Cortex of kidney (tissue), 1 donor: ENCODE data around the gene RTTN.
A peak's percentile ranks its signal among the peaks of the same experiment; 100 is the strongest.
"Not testable (repeated sequence)": the region's sequence is repeated elsewhere in the genome, so short reads cannot be mapped to it uniquely, and the experiment has no call there.

ENCODE experiments used
- DNase-seq: peaks from one replicate; lab custom pipeline; 2025; lab: John Stamatoyannopoulos, UW

Gene RTTN, protein sequence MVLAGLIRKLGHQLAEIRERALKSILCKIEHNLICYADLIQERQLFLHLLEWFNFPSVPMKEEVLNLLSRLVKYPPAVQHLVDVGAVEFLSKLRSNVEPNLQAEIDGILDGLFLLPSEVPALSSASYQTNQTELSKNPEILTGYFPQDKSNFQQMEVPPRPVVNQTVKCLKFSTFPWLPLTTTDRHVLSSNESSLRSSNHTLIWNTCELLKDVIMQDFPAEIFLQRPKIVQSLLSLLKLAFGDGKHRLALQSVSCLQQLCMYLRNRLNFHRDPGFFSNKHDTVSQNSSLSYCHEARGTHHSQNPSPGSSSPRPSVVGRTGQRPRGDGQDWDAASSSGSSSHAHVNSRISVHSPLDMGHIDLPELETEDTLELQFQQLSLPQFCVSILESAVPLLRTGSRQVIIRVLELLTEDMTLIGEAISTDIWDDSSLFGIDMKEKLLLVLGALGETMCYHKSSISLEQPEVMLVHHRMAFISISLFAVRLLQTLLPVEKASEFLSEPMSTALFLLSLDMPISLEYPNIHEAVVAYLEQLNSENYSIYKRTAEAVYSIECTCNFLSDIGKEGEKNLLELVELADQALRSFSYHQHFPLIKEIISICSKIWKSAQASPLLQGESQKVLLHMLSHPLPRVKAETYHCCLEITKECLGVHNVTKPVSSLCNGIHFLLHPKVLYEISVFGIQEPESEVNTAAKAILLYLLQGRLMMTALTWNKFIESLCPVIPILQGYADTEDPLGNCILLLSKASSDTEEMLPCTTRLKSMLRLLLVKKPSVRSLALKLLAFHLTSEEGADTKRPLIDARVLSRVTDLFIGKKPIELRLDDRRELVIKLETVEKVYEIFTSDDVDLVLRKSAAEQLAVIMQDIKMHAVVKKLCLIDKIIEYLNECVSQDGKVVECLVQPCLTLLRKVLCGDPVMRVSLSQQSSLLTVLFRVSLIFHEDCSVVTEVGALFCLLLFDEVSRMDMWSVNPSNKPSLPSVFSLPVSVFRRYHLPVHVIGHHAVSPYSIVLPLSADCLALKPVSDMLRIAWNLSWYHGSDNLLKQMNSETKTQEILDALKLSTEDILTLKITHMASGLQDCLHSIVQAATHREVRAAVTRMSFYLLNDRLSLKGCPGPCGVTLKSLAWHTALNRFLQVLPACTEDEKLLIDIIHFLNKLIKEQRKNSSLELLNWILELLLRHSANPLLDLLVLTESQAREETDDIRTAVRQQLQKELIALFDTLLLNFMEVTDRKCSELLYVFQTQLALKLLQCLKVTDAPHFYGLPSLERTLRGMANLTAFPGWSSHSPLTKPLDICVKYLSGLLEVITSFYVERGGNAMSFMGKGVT (N-terminal part only)

DNA sequence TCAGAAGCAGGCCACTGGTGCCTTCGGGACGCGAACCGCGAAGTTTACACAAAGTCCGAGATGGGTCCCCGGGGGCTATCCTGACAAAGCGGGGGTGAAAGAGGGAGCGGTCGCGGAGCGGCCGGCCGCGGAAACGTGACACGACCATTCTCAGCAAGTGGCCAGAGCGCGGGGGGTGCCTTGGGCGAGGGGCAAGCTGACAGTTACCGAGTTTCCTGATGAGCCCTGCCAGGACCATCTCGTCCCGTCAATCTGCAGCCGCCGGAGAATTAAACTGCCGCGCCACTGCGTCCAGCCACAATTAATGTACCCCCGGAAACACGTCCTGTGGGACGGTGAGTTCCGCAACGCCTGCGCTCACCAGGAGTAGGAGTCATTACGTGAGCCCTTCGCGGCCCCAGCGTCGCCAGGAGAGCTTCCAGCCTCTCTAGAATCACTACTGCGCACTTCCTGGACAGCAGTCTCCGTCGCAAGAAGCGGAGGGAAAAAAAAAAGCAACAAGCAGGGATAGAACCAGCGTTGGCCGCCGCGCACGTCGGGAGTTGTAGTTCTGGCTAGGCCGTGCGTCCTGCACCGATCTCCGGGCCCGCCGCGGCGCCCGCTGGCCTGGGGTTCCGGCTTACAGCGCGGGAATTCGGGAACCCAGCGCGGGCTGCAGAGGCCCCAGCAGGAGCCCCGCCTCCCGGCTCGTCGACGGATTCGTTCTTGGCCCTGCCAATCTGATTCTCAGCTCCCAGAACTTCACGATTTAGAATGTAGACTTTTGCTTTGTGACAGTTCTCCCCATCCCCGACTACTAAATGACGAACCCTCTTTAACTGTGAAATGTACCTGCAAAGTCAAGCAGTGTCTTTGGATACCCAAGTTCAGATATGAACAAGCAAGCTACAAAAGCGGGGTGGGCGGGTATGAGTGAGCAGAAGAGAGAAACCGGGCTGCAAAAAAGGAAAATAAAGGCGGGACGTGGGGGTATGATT is at the start of gene RTTN:
RTTN (minus strand) TSS at position 267 of the 977 bp plus-strand sequence; CDS start at position 238, 29 bp downstream.
- peak; percentile 95 for DNase-seq

DNA sequence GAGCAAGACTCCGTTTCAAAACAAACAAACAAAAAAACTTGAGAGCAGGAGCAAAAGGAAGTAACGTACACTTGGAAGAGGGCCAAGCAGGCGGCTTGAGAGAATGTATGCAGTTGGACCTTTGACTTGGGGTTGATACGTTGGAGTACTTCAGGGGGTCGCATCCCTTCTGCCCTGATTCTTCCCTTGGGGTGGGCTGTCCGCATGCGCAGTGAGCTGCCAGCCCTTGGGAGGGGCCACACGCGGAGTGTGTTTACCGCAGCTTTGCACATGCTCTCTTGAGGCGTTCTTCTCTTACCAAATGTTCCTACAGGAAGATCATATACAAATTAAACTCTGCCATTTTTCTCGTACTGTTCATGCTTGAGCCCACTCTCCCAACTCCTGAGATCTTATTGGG is 45.3 kb upstream of the RTTN start:
- DNase-seq = no peak

DNA sequence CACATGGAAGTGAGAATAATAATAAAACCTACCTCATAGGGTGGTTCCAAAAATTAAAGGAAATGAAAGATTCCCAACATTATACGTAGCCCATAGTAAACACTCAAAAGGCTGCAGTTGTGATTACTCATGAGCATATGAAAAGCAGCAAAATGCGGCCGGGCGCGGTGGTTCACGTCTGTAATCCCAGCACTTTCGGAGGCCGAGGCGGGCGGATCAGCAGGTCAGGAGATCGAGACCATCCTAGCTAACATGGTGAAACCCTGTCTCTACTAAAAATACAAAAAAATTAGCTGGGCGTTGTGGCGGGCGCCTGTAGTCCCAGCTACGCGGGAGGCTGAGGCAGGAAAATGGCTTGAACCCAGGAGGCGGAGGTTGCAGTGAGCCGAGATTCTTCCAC is 44.4 kb upstream of the RTTN start:
- not testable (repeated sequence) for DNase-seq

- DNase-seq = no peak
These were observed 43.6 kb upstream of the RTTN start for GRCh38 chr18:70249118-70249517.

GRCh38 chr18:70246061-70246466 is 40.6 kb upstream of the RTTN start:
- no peak for DNase-seq

- DNase-seq = no peak
These were observed 37.8 kb upstream of the RTTN start for GRCh38 chr18:70243131-70243929.

GRCh38 chr18:70236921-70237320 is 31.4 kb upstream of the RTTN start:
- DNase-seq = not testable (repeated sequence)

- no peak for DNase-seq
These were observed 30.0 kb upstream of the RTTN start for GRCh38 chr18:70235478-70235877.

DNA sequence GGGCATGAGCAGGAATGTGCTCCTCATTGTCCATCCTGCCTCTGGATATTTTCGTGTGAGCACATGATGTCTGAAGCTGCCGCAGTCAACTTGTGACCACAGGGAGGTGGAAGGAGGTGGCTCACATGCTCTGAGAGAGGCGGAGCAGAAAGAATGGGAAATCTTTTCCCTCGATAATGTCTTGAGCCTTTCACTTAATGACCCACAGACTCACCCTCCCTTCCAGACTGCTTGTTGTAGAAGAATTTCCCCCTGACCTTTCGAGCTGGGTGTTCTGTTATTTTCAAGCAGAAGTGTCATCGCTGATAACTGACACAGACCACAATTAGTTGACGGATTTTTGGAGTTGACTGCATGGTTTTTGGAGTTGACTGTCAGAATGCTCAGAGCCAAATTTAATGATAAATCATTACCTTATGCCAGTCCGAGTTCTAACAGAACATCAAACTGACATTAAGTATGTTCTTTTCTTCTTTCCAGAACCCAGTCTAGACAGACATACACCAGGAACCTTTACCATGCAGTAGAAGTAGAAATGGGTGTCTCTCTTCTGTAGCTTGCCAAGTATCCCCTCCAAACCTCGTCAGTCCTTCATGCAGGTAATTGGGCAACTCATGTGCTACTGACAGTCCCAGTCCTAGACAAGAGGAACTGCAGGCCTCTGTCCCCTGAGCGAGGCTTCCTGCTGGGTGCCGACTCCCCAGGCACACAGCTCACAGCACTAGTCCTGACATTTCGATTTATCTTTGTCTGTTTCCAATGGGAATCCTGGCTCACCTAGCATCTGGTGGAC is 29.4 kb upstream of the RTTN start:
- no peak for DNase-seq

- DNase-seq = no peak
These were observed 28.5 kb upstream of the RTTN start for GRCh38 chr18:70233974-70234373.

GRCh38 chr18:70232261-70232660 is 26.8 kb upstream of the RTTN start:
- no peak for DNase-seq

DNA sequence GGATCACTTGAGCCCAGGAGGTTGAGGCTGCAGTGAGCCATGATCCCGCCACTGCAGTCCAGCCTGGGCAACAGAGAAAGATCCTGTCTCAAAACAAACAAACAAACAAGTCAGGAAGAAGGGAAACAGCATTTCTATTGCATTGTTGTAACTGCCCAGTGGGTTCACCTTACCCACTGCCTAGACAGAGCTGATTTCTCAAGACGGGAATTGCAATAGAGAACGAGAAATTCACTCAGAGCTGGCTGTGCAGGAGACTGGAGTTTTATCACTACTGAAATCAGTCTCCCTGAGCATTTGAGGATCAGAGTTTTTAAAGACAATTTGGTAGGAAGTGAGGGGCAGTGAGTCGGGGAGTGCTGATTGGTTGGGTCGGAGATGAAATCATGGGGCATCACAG is 24.2 kb upstream of the RTTN start:
- no peak for DNase-seq

DNA sequence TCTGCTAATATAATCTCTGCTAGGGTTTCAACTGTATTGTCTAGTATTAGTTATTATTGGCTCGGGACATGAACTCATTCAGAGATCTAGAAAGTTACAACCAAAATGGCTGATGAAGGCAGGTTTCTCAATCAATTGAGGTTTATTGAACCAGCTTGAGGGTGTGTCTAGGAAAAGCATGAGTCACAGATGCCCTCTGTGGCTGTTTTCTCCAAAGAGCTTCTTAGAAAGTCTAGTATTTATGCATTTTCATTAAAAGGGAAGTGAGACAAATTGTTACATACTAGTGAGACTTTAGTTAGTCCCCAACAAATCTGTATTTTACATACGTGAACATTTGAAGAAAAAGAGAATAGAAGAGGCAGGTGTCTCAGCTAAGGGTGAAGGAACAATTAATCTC is 23.0 kb upstream of the RTTN start:
- DNase-seq = no peak

DNA sequence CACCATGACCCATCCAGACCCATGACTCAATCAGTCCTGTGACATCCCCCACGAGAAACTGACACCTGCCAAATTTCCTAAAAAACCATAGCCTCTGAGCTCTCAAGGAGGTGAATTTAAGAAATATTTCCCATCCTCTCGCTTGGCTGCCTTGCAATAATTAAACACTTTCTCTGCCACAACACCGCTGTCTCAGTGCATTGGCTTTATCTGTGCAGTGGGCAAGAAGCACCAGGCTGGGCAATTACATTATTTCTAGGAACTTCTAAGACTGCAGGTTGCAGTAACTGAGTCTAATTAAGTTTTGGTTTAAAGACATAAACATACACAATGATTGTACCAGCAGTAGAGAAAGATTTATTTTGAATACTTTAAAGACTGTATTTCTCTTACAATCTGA is 22.0 kb upstream of the RTTN start:
- DNase-seq = no peak

GRCh38 chr18:70221915-70222278 is 16.4 kb upstream of the RTTN start:
- no peak for DNase-seq

GRCh38 chr18:70221156-70221914 is 15.8 kb upstream of the RTTN start:
- no peak for DNase-seq

- DNase-seq = no peak
These were observed 15.1 kb upstream of the RTTN start for GRCh38 chr18:70220628-70221027.

DNA sequence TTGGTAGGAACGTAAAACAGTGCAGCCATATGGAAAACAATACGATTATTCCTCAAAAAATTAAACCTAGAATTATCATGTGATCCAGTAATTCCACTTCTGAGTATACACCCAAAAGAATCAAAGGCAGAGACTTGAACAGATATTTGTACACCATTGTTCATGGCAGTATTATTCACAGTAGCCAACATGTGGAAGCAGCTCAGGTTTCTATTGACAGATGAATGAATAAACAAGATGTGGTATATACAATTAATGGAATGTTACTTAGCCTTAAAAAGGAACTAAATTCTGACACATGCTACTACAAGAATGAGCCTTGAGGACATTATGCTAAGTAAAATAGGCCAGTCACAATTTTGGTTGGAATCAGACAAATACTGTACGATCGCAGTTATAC is 14.2 kb upstream of the RTTN start:
- no peak for DNase-seq

GRCh38 chr18:70216788-70217187 is 11.3 kb upstream of the RTTN start:
- DNase-seq = no peak
